ENCODE measurements around the gene FAM83B.
A peak's percentile ranks its signal among the peaks of the same experiment; 100 is the strongest.
"Not testable (repeated sequence)": the region's sequence is repeated elsewhere in the genome, so short reads cannot be mapped to it uniquely, and the experiment has no call there.

FAM83B gene, protein sequence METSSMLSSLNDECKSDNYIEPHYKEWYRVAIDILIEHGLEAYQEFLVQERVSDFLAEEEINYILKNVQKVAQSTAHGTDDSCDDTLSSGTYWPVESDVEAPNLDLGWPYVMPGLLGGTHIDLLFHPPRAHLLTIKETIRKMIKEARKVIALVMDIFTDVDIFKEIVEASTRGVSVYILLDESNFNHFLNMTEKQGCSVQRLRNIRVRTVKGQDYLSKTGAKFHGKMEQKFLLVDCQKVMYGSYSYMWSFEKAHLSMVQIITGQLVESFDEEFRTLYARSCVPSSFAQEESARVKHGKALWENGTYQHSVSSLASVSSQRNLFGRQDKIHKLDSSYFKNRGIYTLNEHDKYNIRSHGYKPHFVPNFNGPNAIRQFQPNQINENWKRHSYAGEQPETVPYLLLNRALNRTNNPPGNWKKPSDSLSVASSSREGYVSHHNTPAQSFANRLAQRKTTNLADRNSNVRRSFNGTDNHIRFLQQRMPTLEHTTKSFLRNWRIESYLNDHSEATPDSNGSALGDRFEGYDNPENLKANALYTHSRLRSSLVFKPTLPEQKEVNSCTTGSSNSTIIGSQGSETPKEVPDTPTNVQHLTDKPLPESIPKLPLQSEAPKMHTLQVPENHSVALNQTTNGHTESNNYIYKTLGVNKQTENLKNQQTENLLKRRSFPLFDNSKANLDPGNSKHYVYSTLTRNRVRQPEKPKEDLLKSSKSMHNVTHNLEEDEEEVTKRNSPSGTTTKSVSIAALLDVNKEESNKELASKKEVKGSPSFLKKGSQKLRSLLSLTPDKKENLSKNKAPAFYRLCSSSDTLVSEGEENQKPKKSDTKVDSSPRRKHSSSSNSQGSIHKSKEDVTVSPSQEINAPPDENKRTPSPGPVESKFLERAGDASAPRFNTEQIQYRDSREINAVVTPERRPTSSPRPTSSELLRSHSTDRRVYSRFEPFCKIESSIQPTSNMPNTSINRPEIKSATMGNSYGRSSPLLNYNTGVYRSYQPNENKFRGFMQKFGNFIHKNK

DNA sequence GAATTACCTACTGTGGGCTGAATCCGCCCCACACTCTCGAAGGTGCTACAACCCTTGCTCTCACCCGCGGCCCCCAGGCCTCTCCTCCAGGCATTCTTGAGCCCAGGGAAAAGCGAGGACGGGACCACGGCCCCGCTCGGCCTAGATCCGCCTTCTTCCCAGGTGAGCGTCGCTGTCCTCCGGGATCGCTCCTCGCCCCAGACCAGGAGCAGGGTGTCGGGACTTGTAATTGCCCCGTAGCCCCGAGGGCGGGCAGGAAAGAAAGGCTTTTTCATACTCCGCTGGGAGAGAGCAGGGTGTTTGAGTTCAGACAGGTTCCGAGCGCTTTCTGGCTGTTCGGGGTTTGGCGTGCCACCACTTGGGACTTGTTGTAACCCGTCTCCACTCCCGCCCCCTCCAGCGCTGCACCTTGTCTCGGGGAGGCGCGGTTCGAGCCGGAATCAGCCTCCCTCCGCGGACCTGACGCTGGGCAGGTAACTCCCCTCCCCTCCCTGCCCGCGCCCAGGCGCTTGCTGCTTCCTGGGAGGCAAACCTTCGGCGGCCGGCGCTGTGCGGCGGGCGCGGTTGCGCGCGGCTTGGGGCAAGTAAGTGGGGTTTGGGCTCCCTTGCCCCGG, at the start of gene FAM83B:
FAM83B (plus strand) TSS at position 529 of the 614 bp plus-strand sequence. CDS start 23,476 bp downstream, outside the sequence.
- CTCF ChIA-PET, result no interaction called here
- no peak for TF ChIP-seq CTCF (conservative IDR thresholded peaks at IDR 0.05; ENCODE audit: low read depth)
- POLR2A ChIA-PET (ENCODE audit: low non-redundant PET), result no interaction called here
- peak; percentile 84 for DNase-seq (ENCODE audit: low spot score)
- H3K27ac ChIP-seq, result peak within 1 kb of the TSS; percentile 91

- CTCF ChIA-PET; DNase-seq (ENCODE audit: low spot score); H3K27ac ChIP-seq; POLR2A ChIA-PET (ENCODE audit: low non-redundant PET): not testable (repeated sequence)
Measured at GRCh38 chr6:54796918-54797317, 49.7 kb upstream of the FAM83B start.

DNA sequence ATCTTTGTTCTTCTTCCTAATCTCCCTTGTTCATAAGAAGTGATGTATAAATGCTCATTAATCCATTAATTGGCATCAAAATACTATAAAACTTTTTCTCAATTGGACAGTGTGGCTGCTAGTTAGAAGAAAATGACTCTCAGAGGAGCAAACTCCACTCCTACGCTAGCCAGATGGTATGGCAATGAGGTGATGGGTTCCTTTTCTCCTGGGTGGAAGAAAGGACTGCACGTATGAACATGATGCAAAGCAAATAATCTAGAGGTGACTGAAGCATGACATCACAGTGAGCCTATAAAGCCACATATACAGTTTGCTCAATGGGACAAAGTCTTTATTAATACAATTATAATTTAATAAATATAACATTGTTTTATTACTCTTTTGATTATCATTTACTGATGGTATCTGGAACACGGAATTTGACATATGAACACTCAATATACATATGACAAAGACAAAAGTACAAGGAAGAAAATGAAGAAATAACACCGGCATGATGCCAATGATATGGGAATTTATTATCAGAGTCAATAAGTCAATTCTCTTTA, 46.4 kb upstream of the FAM83B start:
- no peak overlapping the region for H3K27ac ChIP-seq
- no peak for TF ChIP-seq CTCF (conservative IDR thresholded peaks at IDR 0.05; ENCODE audit: low read depth)
- ChIA-PET POLR2A (ENCODE audit: low non-redundant PET) (no interaction called here), CTCF (interaction anchor here (0.7 kb wide), 1 partner anchor 47 kb away, joined by 3 read pairs; no protein-coding TSS in a partner anchor)
- DNase-seq (ENCODE audit: low spot score), result no peak

- H3K27ac ChIP-seq, result no peak overlapping the region
- CTCF ChIA-PET, result interaction anchor here (0.6 kb wide), 1 partner anchor 815 kb away, joined by 4 read pairs; no protein-coding TSS in a partner anchor
- DNase-seq (ENCODE audit: low spot score), result no peak
- TF ChIP-seq CTCF (conservative IDR thresholded peaks at IDR 0.05; ENCODE audit: low read depth), result no peak
- POLR2A ChIA-PET (ENCODE audit: low non-redundant PET), result no interaction called here
Measured at GRCh38 chr6:54801244-54801643, 45.3 kb upstream of the FAM83B start.

- ChIA-PET CTCF (interaction anchor here (0.6 kb wide), 2 partner anchors 12 to 815 kb away, joined by 3 to 4 read pairs; no protein-coding TSS in a partner anchor), POLR2A (ENCODE audit: low non-redundant PET) (no interaction called here)
- no peak overlapping the region for H3K27ac ChIP-seq
Measured at GRCh38 chr6:54801669-54802068, 44.9 kb upstream of the FAM83B start.

More at GRCh38 chr6:54801669-54802068, 44.9 kb upstream of the FAM83B start:
- TF ChIP-seq CTCF (conservative IDR thresholded peaks at IDR 0.05; ENCODE audit: low read depth), result no peak
- DNase-seq (ENCODE audit: low spot score), result peak; percentile 82
